Measurements from ENCODE around the gene TTC24.

Gene TTC24

DNA sequence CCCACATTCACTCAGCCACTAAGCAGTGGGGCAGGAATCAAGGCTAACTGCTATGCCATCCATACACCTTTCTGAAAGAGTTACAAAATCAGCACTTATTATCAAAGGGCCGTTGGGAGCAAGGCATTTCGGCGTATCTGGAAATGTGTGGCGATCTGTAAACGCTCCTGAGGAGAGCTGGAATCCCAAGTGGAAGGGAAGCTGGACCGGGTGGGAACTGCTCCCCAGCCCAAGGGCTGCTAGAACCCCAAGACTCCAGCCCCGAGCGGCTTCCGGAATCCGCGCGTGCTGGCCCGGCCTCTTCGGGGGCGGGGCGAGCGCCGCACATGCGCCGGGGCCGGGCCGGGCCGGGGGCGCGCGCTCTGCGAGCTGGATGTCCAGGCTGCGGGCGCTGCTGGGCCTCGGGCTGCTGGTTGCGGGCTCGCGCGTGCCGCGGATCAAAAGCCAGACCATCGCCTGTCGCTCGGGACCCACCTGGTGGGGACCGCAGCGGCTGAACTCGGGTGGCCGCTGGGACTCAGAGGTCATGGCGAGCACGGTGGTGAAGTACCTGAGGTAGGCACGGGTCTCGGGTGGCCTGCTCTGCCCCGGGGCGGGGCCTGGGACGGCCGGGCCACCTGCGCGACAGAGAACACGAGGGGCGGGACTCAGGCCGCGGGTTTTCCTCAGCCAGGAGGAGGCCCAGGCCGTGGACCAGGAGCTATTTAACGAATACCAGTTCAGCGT, 12.1 kb downstream of the TTC24 start, which contains the start of gene NAXE:
NAXE (plus strand) TSS at position 345 of the 726 bp plus-strand sequence; CDS start at position 374, 29 bp downstream.
- peak; percentile 84 for FAIRE-seq
- DNase-seq (ENCODE audit: insufficient read length, low spot score), result peak; percentile 76

DNA sequence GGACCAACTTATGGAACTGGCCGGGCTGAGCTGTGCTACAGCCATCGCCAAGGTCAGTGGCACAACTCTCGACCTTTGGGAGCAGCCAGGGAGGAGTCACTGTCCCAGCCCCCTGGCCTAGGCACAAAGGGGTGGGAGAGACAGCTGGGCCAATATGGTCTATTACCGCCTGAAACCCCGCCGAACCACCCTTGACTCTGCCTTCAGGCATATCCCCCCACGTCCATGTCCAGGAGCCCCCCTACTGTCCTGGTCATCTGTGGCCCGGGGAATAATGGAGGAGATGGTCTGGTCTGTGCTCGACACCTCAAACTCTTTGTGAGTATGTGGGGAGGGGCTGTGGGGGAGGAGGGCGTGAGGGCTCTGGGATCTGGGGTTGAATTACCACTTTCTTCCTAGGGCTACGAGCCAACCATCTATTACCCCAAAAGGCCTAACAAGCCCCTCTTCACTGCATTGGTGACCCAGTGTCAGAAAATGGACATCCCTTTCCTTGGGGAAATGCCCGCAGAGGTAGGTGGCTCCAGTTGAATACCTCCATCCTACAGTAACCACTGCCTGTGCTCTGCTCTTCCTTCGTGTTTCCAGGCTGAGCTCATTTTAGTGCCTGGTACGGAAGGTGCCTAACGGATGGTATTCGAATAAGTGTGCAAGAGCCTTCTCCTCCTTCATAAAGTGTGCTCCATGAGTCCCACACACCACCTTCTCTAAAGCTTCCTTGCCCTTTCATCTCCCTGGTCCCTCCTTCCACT, 12.8 kb downstream of the TTC24 start:
- FAIRE-seq, result no peak
- TF ChIP-seq POLR2AphosphoS5 (IDR thresholded peaks at IDR 0.05; ENCODE audit: low read depth, low read length) (peak; percentile 68; the same call in 1 of the 2 replicates), PAX5 (IDR thresholded peaks at IDR 0.05; ENCODE audit: insufficient read depth, low read length, severe bottlenecking) (no peak), POLR2A (IDR thresholded peaks at IDR 0.05; ENCODE audit: low read depth, low read length) (peak; percentile 61)
- DNase-seq (ENCODE audit: insufficient read length, low spot score), result no peak

More for the DNA sequence above, 12.1 kb downstream of the TTC24 start, which contains the start of gene NAXE:
- TF ChIP-seq POU2F2 (IDR thresholded peaks at IDR 0.05; ENCODE audit: low read depth, low read length) (no peak; the same call in none of the 2 replicates), POLR2AphosphoS5 (IDR thresholded peaks at IDR 0.05; ENCODE audit: low read depth, low read length) (peak; percentile 87), POLR2A (IDR thresholded peaks at IDR 0.05; ENCODE audit: low read depth, low read length) (peak; percentile 86), TAF1 (IDR thresholded peaks at IDR 0.05; ENCODE audit: low read depth, low read length) (no peak; the same call in none of the 2 replicates), SPI1 (IDR thresholded peaks at IDR 0.05; ENCODE audit: low read depth, low read length) (0 out of 2 replicates have a peak, but pooled peaks have one; percentile 17)

DNA sequence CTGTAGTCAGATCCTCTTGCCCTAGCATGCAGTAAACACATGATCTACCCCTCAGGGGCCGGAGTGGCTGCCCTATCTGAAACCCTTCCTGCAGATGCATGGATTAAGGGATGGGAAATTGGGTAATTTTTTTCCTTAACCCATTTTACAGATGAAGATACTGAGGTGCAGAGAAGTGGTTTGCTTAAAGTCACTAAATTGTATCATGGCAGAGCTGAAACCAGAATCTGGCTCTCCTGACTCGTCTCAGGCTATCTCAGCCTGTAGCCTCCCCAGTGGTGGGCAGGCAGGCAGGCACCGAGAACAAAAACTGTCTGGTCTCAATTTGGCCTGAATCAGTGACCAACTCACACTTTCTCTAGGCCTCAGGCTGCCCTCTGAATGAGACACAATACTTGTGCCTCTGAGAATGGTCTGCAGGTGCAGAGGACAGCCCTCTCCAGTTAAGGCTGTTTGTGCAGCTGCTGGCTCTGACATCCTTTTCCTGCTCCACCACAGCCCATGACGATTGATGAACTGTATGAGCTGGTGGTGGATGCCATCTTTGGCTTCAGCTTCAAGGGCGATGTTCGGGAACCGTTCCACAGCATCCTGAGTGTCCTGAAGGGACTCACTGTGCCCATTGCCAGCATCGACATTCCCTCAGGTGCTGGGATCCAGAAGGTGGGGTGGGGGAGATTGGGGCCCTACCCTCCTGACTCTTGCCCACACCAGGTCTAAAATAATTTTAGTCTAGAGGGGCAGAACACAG, 13.6 kb downstream of the TTC24 start:
- FAIRE-seq (no peak), DNase-seq (ENCODE audit: insufficient read length, low spot score) (no peak)
- TF ChIP-seq POLR2A (IDR thresholded peaks at IDR 0.05; ENCODE audit: low read depth, low read length) (peak; percentile 19; the same call in 1 of the 2 replicates), POU2F2 (IDR thresholded peaks at IDR 0.05; ENCODE audit: low read depth, low read length) (no peak)

DNA sequence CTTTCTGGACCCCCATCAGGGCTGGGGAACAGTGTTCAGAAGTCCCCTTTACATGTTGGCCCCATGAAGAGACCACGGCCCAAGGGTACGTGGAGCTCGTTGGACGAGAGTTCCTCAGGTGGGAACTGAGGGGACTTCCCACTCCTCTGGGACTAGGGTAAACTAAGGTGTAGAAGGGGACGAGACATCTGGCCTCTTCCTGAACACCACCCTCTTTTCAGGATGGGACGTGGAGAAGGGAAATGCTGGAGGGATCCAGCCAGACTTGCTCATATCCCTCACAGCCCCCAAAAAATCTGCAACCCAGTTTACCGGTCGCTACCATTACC, 14.1 kb downstream of the TTC24 start:
- DNase-seq (ENCODE audit: insufficient read length, low spot score) (no peak), FAIRE-seq (no peak)
- TF ChIP-seq SPI1 (IDR thresholded peaks at IDR 0.05; ENCODE audit: low read depth, low read length) (no peak), TAF1 (IDR thresholded peaks at IDR 0.05; ENCODE audit: low read depth, low read length) (no peak), PAX5 (IDR thresholded peaks at IDR 0.05; ENCODE audit: insufficient read depth, low read length, severe bottlenecking) (no peak), POLR2A (IDR thresholded peaks at IDR 0.05; ENCODE audit: low read depth, low read length) (peak; percentile 13; the same call in 1 of the 2 replicates), POU2F2 (IDR thresholded peaks at IDR 0.05; ENCODE audit: low read depth, low read length) (no peak), POLR2AphosphoS5 (IDR thresholded peaks at IDR 0.05; ENCODE audit: low read depth, low read length) (no peak)

DNA sequence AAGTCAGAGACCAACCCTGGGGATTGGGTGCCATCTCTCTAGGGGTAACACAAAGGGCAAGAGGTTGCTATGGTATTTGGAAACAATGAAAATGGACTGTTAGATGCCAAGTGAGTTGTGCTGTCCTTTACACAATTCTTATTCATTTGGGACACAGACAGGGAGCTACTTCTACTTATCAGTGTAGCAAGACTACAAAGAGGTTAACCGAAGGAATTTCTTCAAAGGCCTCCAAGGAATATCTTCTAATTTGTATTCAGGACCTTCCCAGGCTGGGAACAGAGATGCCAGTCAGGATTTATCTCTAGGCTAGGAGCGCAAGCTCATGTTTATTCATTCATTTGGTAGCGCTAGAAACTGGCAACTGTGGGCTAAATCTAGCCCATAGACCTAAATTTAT, 14.7 kb downstream of the TTC24 start:
- DNase-seq (ENCODE audit: insufficient read length, low spot score) (no peak), FAIRE-seq (no peak)
- no peak for TF ChIP-seq POLR2A (IDR thresholded peaks at IDR 0.05; ENCODE audit: low read depth, low read length)
- no peak for TF ChIP-seq TAF1 (IDR thresholded peaks at IDR 0.05; ENCODE audit: low read depth, low read length)

DNA sequence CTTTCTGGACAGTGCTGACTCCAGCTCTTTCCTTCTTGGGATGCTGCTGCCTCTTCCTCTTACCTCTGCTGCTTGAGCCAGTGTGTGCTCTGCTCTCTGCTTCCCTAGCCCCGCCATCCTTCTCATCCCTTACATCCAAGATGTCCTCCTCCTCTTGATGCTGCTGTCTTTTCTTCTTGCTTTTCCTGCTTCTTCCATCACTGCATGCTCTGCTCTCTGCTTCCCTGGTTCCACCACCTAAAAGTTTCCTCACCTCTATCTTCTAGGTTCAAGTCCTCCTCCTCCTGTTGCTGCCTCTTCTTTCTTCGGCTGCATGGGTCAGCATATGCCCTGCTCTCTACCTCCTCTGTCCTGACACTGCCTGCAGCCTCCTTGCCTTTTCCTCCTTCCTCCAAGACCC, 15.5 kb downstream of the TTC24 start:
- no peak for DNase-seq (ENCODE audit: insufficient read length, low spot score)
- no peak for FAIRE-seq
- TF ChIP-seq POLR2A (IDR thresholded peaks at IDR 0.05; ENCODE audit: low read depth, low read length) (no peak), POU2F2 (IDR thresholded peaks at IDR 0.05; ENCODE audit: low read depth, low read length) (no peak), POLR2AphosphoS5 (IDR thresholded peaks at IDR 0.05; ENCODE audit: low read depth, low read length) (peak; percentile 65), SPI1 (IDR thresholded peaks at IDR 0.05; ENCODE audit: low read depth, low read length) (no peak), TAF1 (IDR thresholded peaks at IDR 0.05; ENCODE audit: low read depth, low read length) (no peak)

DNA sequence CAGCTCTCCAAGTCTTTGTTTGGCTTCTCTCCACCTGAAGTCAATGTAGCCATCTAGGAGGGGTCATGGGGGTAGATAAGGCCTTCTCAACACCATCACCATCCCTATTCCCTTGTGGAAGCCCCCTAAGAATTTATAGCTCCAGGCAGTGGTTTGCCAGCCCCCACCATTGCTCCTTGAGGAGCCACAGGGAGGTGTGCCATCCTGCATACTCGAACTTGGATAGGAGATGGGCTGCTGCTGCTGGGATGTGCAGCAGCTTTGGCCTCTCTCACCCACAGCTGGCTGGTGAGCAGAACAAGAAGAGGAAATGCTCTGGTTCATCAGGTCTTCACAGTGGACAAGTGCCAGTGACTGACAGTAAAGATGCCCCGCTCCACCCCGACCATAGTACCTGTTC, 16.9 kb downstream of the TTC24 start:
- TF ChIP-seq TAF1 (IDR thresholded peaks at IDR 0.05; ENCODE audit: low read depth, low read length), result no peak
- TF ChIP-seq SPI1 (IDR thresholded peaks at IDR 0.05; ENCODE audit: low read depth, low read length), result no peak
- no peak for TF ChIP-seq POU2F2 (IDR thresholded peaks at IDR 0.05; ENCODE audit: low read depth, low read length)
- TF ChIP-seq POLR2AphosphoS5 (IDR thresholded peaks at IDR 0.05; ENCODE audit: low read depth, low read length), result no peak
- TF ChIP-seq POLR2A (IDR thresholded peaks at IDR 0.05; ENCODE audit: low read depth, low read length), result no peak
- no peak for TF ChIP-seq PAX5 (IDR thresholded peaks at IDR 0.05; ENCODE audit: insufficient read depth, low read length, severe bottlenecking)
- DNase-seq (ENCODE audit: insufficient read length, low spot score), result no peak
- no peak for FAIRE-seq

DNA sequence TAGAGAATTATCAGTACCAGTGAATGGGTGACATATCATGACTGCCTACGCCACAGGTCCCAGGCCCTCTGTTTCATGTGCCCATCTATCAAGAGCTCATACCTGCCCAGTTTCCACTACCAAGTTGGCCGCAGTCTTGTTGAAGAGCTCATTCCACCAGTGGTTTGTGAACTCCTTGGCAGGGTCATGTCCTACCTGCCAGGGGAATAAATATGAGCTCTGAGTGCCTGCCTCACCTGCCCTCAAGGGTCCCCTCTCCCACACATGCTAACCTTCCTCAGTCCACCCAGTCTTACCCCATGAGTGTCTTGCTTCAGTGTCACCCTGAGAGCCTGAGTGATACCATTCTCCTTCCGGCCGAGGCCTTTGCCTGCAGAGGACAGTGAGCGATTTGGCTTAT, 18.6 kb downstream of the TTC24 start:
- no peak for DNase-seq (ENCODE audit: insufficient read length, low spot score)
- no peak for FAIRE-seq
- no peak for TF ChIP-seq SPI1 (IDR thresholded peaks at IDR 0.05; ENCODE audit: low read depth, low read length)
- TF ChIP-seq POLR2AphosphoS5 (IDR thresholded peaks at IDR 0.05; ENCODE audit: low read depth, low read length), result no peak
- TF ChIP-seq POLR2A (IDR thresholded peaks at IDR 0.05; ENCODE audit: low read depth, low read length), result no peak
- no peak for TF ChIP-seq PAX5 (IDR thresholded peaks at IDR 0.05; ENCODE audit: insufficient read depth, low read length, severe bottlenecking)
- TF ChIP-seq TAF1 (IDR thresholded peaks at IDR 0.05; ENCODE audit: low read depth, low read length), result no peak
- TF ChIP-seq POU2F2 (IDR thresholded peaks at IDR 0.05; ENCODE audit: low read depth, low read length), result no peak

DNA sequence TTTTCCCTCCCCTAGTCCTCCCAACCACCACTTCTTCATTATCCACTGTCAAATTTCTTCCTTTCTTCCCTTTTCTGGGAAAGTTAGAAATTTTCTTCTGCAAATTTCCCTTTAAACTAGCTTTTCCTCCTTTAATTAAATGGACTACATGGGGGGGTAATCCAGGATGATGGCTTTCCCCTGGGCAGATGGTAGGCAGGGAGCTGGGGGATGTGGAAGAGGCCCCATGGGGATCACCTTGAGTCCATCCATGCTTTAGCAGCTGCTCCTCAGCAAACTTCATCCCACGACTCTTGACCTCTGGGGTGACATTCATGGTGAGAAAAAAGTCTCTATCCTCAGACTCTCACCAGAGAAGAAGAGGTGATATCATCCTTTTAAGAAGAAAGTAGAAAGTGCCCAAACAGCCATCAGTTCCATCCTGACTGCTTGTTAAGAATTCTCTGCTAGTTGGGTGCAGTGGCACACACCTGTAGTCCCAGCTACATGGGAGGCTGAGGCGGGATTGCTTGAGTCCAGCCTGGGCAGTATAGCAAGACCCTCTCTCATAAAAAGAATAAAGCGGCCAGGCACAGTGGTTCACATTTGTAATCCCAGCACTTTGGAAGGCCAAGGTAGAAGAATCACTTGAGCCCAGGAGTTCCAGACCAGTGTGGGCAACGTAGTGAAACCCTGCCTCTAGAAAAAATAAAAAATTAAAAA, 19.4 kb downstream of the TTC24 start:
- FAIRE-seq, result no peak

More for the DNA sequence above, 19.4 kb downstream of the TTC24 start:
- no peak for TF ChIP-seq POU2F2 (IDR thresholded peaks at IDR 0.05; ENCODE audit: low read depth, low read length)
- TF ChIP-seq POLR2A (IDR thresholded peaks at IDR 0.05; ENCODE audit: low read depth, low read length), result no peak
- no peak for TF ChIP-seq SPI1 (IDR thresholded peaks at IDR 0.05; ENCODE audit: low read depth, low read length)
- no peak for TF ChIP-seq PAX5 (IDR thresholded peaks at IDR 0.05; ENCODE audit: insufficient read depth, low read length, severe bottlenecking)
- TF ChIP-seq POLR2AphosphoS5 (IDR thresholded peaks at IDR 0.05; ENCODE audit: low read depth, low read length), result no peak
- no peak for TF ChIP-seq TAF1 (IDR thresholded peaks at IDR 0.05; ENCODE audit: low read depth, low read length)
- DNase-seq (ENCODE audit: insufficient read length, low spot score), result no peak
